SK-N-SH treated with all-trans-retinoic acid at 6 μM for 48 hours (cell line): Measurements from ENCODE around the gene ARHGEF7.

Experiments
- ATAC-seq: fragments of 200-7000 bp; cut with Tn5 transposase; 3 replicates; pipeline ENCODE4 v1.9.1; 2020; ENCODE audit warnings: mild to moderate bottlenecking, moderate library complexity
- ARNTL ChIP-seq: fragments of 450-650 bp; formaldehyde crosslinking; IDR thresholded peaks from 2 replicates; pipeline ENCODE4 v1.5.0; 2020; ENCODE audit warnings: low read depth, mild to moderate bottlenecking, moderate library complexity, borderline replicate concordance
- BACH2 ChIP-seq: fragments of 250-450 bp; sonication (Bioruptor Pico); IDR thresholded peaks from 2 replicates; pipeline ENCODE4 v1.9.0; 2021; ENCODE audit warnings: mild to moderate bottlenecking, borderline replicate concordance
- CSDC2 ChIP-seq: fragments of 250-450 bp; sonication (Bioruptor Pico); IDR thresholded peaks from 2 replicates; pipeline ENCODE4 v1.5.0; 2020; ENCODE audit warnings: mild to moderate bottlenecking, moderate library complexity
- ESRRG ChIP-seq: fragments of 250-450 bp; sonication (Bioruptor Pico); IDR thresholded peaks from 2 replicates; pipeline ENCODE4 v1.6.1; 2021; ENCODE audit warnings: mild to moderate bottlenecking
- GLIS3 ChIP-seq: fragments of 250-450 bp; sonication (Bioruptor Pico); IDR thresholded peaks from 2 replicates; pipeline ENCODE4 v1.5.0; 2020; ENCODE audit warnings: mild to moderate bottlenecking, moderate library complexity
- ISL1 ChIP-seq: fragments of 250-450 bp; sonication (Bioruptor Pico); IDR thresholded peaks from 2 replicates; pipeline ENCODE4 v2.1.2; 2022; ENCODE audit warnings: mild to moderate bottlenecking, moderate library complexity
- OSR1 ChIP-seq: fragments of 250-450 bp; sonication (Bioruptor Pico); IDR thresholded peaks from 2 replicates; pipeline ENCODE4 v1.8.0; 2022; ENCODE audit warnings: moderate library complexity, mild to moderate bottlenecking, inconsistent platforms
- PPARA ChIP-seq: fragments of 250-450 bp; sonication (Bioruptor Pico); IDR thresholded peaks from 2 replicates; pipeline ENCODE4 v1.5.0; 2020; ENCODE audit warnings: mild to moderate bottlenecking, borderline replicate concordance
- RARB ChIP-seq: fragments of 250-450 bp; sonication (Bioruptor Pico); IDR thresholded peaks from 2 replicates; pipeline ENCODE4 v1.8.0; 2021; ENCODE audit warnings: mild to moderate bottlenecking, moderate library complexity
- SNAI2 ChIP-seq: fragments of 250-450 bp; sonication (Bioruptor Pico); IDR thresholded peaks from 2 replicates; pipeline ENCODE4 v1.5.0; 2020; ENCODE audit warnings: mild to moderate bottlenecking, moderate library complexity
- TCF4 ChIP-seq: fragments of 250-450 bp; sonication (Bioruptor Pico); IDR thresholded peaks from 2 replicates; pipeline ENCODE4 v1.8.0; 2021; ENCODE audit warnings: mild to moderate bottlenecking, moderate library complexity, borderline replicate concordance
- TOX ChIP-seq: fragments of 250-450 bp; sonication (Bioruptor Pico); IDR thresholded peaks from 2 replicates; pipeline ENCODE4 v1.8.0; 2021; ENCODE audit warnings: mild to moderate bottlenecking, moderate library complexity, borderline replicate concordance
- ZC3H10 ChIP-seq: fragments of 250-450 bp; sonication (Bioruptor Pico); IDR thresholded peaks from 2 replicates; pipeline ENCODE4 v1.5.1; 2021; ENCODE audit warnings: mild to moderate bottlenecking, moderate library complexity
- ZFP3 ChIP-seq: fragments of 250-450 bp; sonication (Bioruptor Pico); IDR thresholded peaks from 2 replicates; pipeline ENCODE4 v1.5.0; 2020; ENCODE audit warnings: mild to moderate bottlenecking, moderate library complexity
- ZFP30 ChIP-seq: fragments of 450-650 bp; formaldehyde crosslinking; IDR thresholded peaks from 2 replicates; pipeline ENCODE4 v1.5.0; 2022; ENCODE audit warnings: mild to moderate bottlenecking, moderate library complexity
- ZNF565 ChIP-seq: fragments of 450-650 bp; formaldehyde crosslinking; conservative IDR thresholded peaks from 2 replicates; pipeline ENCODE4 v1.5.0; 2020; ENCODE audit warnings: low read depth, mild to moderate bottlenecking, moderate library complexity
- ZNF70 ChIP-seq: fragments of 450-650 bp; formaldehyde crosslinking; IDR thresholded peaks from 2 replicates; pipeline ENCODE4 v1.5.0; 2020; ENCODE audit warnings: mild to moderate bottlenecking, moderate library complexity
- ZNF8 ChIP-seq: fragments of 450-650 bp; formaldehyde crosslinking; IDR thresholded peaks from 2 replicates; pipeline ENCODE4 v1.5.0; 2020; ENCODE audit warnings: mild to moderate bottlenecking, moderate library complexity
- TF ChIP-seq, protein P1 (sequence below): fragments of 250-450 bp; sonication (Bioruptor Pico); IDR thresholded peaks from 2 replicates; pipeline ENCODE4 v1.8.0; 2020; ENCODE audit warnings: mild to moderate bottlenecking, moderate library complexity, borderline replicate concordance
- TF ChIP-seq, protein P2 (sequence below): fragments of 250-450 bp; sonication (Bioruptor Pico); IDR thresholded peaks from 2 replicates; pipeline ENCODE4 v1.5.1; 2021; ENCODE audit warnings: mild to moderate bottlenecking, moderate library complexity
- TF ChIP-seq, protein P3 (sequence below): fragments of 250-450 bp; sonication (Bioruptor Pico); IDR thresholded peaks from 2 replicates; pipeline ENCODE4 v1.8.0; 2021; ENCODE audit warnings: low read depth, mild to moderate bottlenecking, moderate library complexity, borderline replicate concordance
- TF ChIP-seq, protein P4 (sequence below): fragments of 250-450 bp; sonication (Bioruptor Pico); IDR thresholded peaks from 2 replicates; pipeline ENCODE4 v1.5.1; 2020; ENCODE audit warnings: low read depth, mild to moderate bottlenecking, moderate library complexity
- TF ChIP-seq, protein P5 (sequence below): fragments of 250-450 bp; sonication (Bioruptor Pico); IDR thresholded peaks from 2 replicates; pipeline ENCODE4 v1.5.0; 2020; ENCODE audit warnings: mild to moderate bottlenecking, moderate library complexity

ARHGEF7 gene

DNA sequence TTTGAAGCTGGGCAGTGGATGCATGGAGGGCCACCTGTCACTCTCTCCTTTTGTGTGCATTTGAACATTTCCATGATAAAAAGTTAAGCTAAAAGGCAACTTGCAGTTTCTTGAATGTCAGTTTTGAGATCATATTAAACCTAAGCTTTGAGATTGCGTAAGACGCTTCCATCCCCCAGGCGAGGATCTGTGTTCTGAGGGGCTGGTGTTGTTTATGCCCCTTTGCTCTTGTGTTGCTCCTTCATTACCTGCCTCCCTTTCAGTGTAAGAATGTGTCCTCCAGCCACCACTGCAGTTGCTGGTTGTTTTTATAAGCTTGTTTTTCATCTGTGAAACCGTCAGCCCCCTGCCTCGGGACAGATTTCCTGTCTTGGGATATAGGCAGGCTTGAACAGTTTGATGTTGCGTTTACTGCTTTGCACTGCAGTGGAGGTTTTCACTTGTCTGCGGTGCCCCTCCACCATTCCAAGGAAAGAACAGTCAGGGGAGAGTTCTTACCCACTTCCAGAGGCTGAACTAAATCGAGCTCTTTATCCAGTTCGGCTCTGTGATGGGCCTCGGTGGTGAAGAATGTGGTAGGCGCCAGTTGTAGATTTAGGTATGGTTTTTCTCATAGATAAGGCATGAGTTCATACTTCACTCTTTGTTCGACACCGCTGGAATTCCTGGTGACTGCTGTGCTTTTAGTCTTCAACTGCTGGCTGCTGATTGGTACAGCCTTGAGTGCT lies 96.8 kb downstream of the ARHGEF7 start:
- TF ChIP-seq, protein P1, sequence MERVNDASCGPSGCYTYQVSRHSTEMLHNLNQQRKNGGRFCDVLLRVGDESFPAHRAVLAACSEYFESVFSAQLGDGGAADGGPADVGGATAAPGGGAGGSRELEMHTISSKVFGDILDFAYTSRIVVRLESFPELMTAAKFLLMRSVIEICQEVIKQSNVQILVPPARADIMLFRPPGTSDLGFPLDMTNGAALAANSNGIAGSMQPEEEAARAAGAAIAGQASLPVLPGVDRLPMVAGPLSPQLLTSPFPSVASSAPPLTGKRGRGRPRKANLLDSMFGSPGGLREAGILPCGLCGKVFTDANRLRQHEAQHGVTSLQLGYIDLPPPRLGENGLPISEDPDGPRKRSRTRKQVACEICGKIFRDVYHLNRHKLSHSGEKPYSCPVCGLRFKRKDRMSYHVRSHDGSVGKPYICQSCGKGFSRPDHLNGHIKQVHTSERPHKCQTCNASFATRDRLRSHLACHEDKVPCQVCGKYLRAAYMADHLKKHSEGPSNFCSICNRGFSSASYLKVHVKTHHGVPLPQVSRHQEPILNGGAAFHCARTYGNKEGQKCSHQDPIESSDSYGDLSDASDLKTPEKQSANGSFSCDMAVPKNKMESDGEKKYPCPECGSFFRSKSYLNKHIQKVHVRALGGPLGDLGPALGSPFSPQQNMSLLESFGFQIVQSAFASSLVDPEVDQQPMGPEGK (CRISPR knock-in tag), result no peak
- TF ChIP-seq, protein P2, sequence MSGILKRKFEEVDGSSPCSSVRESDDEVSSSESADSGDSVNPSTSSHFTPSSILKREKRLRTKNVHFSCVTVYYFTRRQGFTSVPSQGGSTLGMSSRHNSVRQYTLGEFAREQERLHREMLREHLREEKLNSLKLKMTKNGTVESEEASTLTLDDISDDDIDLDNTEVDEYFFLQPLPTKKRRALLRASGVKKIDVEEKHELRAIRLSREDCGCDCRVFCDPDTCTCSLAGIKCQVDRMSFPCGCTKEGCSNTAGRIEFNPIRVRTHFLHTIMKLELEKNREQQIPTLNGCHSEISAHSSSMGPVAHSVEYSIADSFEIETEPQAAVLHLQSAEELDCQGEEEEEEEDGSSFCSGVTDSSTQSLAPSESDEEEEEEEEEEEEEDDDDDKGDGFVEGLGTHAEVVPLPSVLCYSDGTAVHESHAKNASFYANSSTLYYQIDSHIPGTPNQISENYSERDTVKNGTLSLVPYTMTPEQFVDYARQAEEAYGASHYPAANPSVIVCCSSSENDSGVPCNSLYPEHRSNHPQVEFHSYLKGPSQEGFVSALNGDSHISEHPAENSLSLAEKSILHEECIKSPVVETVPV (CRISPR knock-in tag), result no peak
- no peak for TF ChIP-seq PPARA (CRISPR knock-in tag)
- TF ChIP-seq OSR1 (CRISPR knock-in tag), result no peak
- TF ChIP-seq TOX (CRISPR knock-in tag), result no peak
- TF ChIP-seq ZNF70 (CRISPR knock-in tag), result no peak
- no peak for TF ChIP-seq ZC3H10
- TF ChIP-seq, protein P3, sequence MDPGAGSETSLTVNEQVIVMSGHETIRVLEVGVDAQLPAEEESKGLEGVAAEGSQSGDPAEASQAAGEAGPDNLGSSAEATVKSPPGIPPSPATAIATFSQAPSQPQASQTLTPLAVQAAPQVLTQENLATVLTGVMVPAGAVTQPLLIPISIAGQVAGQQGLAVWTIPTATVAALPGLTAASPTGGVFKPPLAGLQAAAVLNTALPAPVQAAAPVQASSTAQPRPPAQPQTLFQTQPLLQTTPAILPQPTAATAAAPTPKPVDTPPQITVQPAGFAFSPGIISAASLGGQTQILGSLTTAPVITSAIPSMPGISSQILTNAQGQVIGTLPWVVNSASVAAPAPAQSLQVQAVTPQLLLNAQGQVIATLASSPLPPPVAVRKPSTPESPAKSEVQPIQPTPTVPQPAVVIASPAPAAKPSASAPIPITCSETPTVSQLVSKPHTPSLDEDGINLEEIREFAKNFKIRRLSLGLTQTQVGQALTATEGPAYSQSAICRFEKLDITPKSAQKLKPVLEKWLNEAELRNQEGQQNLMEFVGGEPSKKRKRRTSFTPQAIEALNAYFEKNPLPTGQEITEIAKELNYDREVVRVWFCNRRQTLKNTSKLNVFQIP, result no peak
- no peak for TF ChIP-seq SNAI2 (CRISPR knock-in tag)
- no peak for TF ChIP-seq ZNF8 (CRISPR knock-in tag)
- no peak for TF ChIP-seq GLIS3 (CRISPR knock-in tag)
- TF ChIP-seq ZFP30 (CRISPR knock-in tag), result no peak
- no peak for TF ChIP-seq ISL1 (CRISPR knock-in tag)
- TF ChIP-seq RARB (CRISPR knock-in tag), result no peak
- TF ChIP-seq, protein P4, sequence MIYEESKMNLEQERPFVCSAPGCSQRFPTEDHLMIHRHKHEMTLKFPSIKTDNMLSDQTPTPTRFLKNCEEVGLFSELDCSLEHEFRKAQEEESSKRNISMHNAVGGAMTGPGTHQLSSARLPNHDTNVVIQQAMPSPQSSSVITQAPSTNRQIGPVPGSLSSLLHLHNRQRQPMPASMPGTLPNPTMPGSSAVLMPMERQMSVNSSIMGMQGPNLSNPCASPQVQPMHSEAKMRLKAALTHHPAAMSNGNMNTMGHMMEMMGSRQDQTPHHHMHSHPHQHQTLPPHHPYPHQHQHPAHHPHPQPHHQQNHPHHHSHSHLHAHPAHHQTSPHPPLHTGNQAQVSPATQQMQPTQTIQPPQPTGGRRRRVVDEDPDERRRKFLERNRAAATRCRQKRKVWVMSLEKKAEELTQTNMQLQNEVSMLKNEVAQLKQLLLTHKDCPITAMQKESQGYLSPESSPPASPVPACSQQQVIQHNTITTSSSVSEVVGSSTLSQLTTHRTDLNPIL (CRISPR knock-in tag), result no peak
- ATAC-seq, result no peak

DNA sequence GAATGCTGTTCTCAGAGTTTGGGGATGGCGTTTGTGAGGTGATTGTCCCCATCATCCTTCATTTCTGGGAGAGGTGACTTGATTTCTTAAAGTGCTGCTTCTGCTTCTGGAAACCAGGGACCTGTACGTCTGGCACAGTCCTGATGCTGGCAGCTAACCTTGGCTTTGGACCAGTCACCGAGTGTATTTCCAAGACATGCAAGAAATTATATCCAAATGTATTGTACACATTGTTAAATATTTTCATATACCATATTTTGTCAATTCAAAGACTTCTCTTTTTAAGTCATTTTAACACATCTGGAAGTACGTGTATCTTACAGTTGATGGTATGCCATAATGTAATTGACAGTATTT lies 97.4 kb downstream of the ARHGEF7 start:
- TF ChIP-seq CSDC2 (CRISPR knock-in tag) (no peak), TOX (CRISPR knock-in tag) (no peak), TCF4 (no peak), ZFP3 (no peak), ZNF70 (CRISPR knock-in tag) (no peak), PPARA (CRISPR knock-in tag) (no peak), ZFP30 (CRISPR knock-in tag) (no peak), RARB (CRISPR knock-in tag) (no peak), OSR1 (CRISPR knock-in tag) (no peak), ARNTL (CRISPR knock-in tag) (no peak), BACH2 (no peak), ZNF565 (CRISPR knock-in tag) (no peak), ESRRG (CRISPR knock-in tag) (no peak)
- TF ChIP-seq, protein P3, result no peak
- TF ChIP-seq, protein P5, sequence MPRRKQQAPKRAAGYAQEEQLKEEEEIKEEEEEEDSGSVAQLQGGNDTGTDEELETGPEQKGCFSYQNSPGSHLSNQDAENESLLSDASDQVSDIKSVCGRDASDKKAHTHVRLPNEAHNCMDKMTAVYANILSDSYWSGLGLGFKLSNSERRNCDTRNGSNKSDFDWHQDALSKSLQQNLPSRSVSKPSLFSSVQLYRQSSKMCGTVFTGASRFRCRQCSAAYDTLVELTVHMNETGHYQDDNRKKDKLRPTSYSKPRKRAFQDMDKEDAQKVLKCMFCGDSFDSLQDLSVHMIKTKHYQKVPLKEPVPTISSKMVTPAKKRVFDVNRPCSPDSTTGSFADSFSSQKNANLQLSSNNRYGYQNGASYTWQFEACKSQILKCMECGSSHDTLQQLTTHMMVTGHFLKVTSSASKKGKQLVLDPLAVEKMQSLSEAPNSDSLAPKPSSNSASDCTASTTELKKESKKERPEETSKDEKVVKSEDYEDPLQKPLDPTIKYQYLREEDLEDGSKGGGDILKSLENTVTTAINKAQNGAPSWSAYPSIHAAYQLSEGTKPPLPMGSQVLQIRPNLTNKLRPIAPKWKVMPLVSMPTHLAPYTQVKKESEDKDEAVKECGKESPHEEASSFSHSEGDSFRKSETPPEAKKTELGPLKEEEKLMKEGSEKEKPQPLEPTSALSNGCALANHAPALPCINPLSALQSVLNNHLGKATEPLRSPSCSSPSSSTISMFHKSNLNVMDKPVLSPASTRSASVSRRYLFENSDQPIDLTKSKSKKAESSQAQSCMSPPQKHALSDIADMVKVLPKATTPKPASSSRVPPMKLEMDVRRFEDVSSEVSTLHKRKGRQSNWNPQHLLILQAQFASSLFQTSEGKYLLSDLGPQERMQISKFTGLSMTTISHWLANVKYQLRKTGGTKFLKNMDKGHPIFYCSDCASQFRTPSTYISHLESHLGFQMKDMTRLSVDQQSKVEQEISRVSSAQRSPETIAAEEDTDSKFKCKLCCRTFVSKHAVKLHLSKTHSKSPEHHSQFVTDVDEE (CRISPR knock-in tag), result no peak
- TF ChIP-seq, protein P1 (CRISPR knock-in tag), result no peak
- TF ChIP-seq, all 23 proteins: peak for 0
- no peak for ATAC-seq
